Sigmoid colon (tissue), 7 donors: Measurements from ENCODE around the gene NLRP9. TPM values are rescaled to one million over a fixed set of nuclear protein-coding genes. Genes with fewer than 3 reads are reported as not detected.

ENCODE experiments used
- DNase-seq: peaks from one replicate; pipeline ENCODE4 v3.0.0-alpha.2; 2019
- H3K27ac ChIP-seq, 4 donors: fragments of 200-600 bp; sonication (generic); one replicate each; pipeline ENCODE4 v1.5.1; 2016 to 2019; ENCODE audit warnings: mild to moderate bottlenecking in 1 of 4
- H3K27me3 ChIP-seq, 3 donors: fragments of 200-600 bp; sonication (generic); one replicate each; pipeline ENCODE4 v1.5.1; 2019; ENCODE audit warnings: mild to moderate bottlenecking in 1 of 3
- H3K36me3 ChIP-seq, 4 donors: fragments of 200-600 bp; sonication (generic); one replicate each; pipeline ENCODE4 v1.5.1; 2016 to 2019
- H3K4me1 ChIP-seq, 4 donors: fragments of 200-600 bp; sonication (generic); one replicate each; pipeline ENCODE4 v1.5.1; 2017 to 2019
- H3K4me3 ChIP-seq, 4 donors: fragments of 200-600 bp; sonication (generic); one replicate each; pipeline ENCODE4 v1.5.1; 2017 to 2019; ENCODE audit warnings: mild to moderate bottlenecking in 2 of 4, moderate library complexity in 1 of 4
- H3K9me3 ChIP-seq, 4 donors: fragments of 200-600 bp in 3 of 4; sonication (generic) in 3 of 4; one replicate each; pipeline versions ENCODE4 v1.5.1 to v1.6.1; 2013 to 2019
- EP300 ChIP-seq, 4 donors: sonication (generic); formaldehyde crosslinking; IDR thresholded peaks; one replicate each; pipeline ENCODE4 v1.6.1; 2017; ENCODE audit warnings: antibody characterized with exemption in 4 of 4
- POLR2A ChIP-seq, 2 donors: fragments of 450-650 bp; IDR thresholded peaks; one replicate each; pipeline ENCODE4 v1.6.1; 2016; ENCODE audit warnings: antibody characterized with exemption in 2 of 2, mild to moderate bottlenecking in 2 of 2, moderate library complexity in 2 of 2
- POLR2AphosphoS5 ChIP-seq, 4 donors: sonication (generic); formaldehyde crosslinking; IDR thresholded peaks; one replicate each; pipeline ENCODE4 v1.6.1; 2017; ENCODE audit warnings: antibody characterized with exemption in 4 of 4
- WGBS, 2 donors: extraction: QIAGEN DNeasy Blood & Tissue Kit; methylation state at CpG; one replicate each; pipeline ENCODE4 v1.1.7; 2013; 5-methylcytosine and 5-hydroxymethylcytosine counted together
- intact Hi-C: fragments of 100-400 bp; cut with DNase I; formaldehyde crosslinking; loops from one replicate; pipeline ENCODE4 v1.15.1; 2023
- polyA plus RNA-seq, 3 donors: library from polyadenylated mRNA; stranded (reverse); fragments of 200-250 nt; gene quantifications; one replicate each; pipeline ENCODE4 v1.2.3, GENCODE V29; 2013
- total RNA-seq, 4 donors: library from RNA; depleted of rRNA; stranded (reverse); fragments of >200 nt; gene quantifications; one replicate each; pipeline ENCODE4 v1.1.0, GENCODE V29; 2016
- TF ChIP-seq, protein P1 (sequence below), 4 experiments: fragments of 450-650 bp in 3 of 4; fragments of 200-600 bp in 1 of 4; IDR thresholded peaks; one replicate each; pipeline ENCODE4 v1.5.1; 2016 to 2019; ENCODE audit warnings: antibody characterized with exemption in 4 of 4, mild to moderate bottlenecking in 3 of 4, moderate library complexity in 2 of 4
- donor health status: healthy with polysubstance abuse.
- donor health status: Bipolar disorder and iron deficiency.
- donor health status: healthy.

The NLRP9 gene
- total and polyA plus RNA-seq, 7 donors = not detected

DNA sequence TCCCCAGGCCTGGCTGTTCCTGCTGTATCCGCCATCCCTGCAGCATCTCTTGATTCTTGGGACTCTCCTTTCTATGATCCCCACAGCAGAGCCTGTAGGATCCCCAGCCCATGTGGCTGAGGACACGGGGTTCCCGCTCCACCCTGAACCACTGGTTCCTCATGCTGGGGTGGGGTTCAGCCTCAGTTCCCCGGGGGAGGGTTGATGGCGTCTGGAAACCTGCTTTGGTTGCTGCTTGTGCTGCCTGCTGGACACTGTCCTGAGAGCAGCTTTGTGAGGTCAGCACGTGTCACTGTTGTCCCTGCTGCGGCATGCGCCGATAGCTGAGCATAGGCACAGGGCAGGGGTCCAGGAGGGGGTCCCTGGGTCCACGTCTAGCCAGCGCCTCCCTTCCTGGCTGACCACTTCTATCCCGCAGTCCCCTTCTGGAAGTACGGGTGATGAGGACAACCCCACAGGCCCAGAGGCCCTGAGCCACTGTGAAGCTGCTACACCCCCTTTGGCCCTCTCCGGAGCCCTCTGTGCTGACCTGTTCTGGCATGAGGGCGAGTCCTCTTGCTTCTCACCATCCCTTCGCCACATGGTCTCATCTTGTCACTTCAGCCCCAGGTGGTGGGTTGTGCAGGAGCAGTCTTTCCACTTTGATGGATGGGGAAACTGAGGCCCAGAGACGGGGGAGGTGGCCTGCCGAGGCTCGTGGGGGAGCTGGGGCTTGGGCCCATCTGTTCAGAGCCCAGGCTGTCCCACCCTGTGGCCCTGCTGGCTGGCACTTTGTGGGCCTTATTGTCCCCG, 57.7 kb downstream of the NLRP9 start:
- WGBS, 2 donors = 91 to 93% methylated on average over 20 of the region's 20 CpGs
- TF ChIP-seq POLR2AphosphoS5 (IDR thresholded peaks at IDR 0.05) = no peak
- TF ChIP-seq, protein P1, sequence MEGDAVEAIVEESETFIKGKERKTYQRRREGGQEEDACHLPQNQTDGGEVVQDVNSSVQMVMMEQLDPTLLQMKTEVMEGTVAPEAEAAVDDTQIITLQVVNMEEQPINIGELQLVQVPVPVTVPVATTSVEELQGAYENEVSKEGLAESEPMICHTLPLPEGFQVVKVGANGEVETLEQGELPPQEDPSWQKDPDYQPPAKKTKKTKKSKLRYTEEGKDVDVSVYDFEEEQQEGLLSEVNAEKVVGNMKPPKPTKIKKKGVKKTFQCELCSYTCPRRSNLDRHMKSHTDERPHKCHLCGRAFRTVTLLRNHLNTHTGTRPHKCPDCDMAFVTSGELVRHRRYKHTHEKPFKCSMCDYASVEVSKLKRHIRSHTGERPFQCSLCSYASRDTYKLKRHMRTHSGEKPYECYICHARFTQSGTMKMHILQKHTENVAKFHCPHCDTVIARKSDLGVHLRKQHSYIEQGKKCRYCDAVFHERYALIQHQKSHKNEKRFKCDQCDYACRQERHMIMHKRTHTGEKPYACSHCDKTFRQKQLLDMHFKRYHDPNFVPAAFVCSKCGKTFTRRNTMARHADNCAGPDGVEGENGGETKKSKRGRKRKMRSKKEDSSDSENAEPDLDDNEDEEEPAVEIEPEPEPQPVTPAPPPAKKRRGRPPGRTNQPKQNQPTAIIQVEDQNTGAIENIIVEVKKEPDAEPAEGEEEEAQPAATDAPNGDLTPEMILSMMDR (IDR thresholded peaks at IDR 0.05) = no peak
- TF ChIP-seq POLR2A (IDR thresholded peaks at IDR 0.05) = no peak
- no peak for TF ChIP-seq EP300 (IDR thresholded peaks at IDR 0.05)
- DNase-seq = no peak
- peaks cover 0 to 44% (median 30%) of the 10 kb centered on the region in 4 donors for H3K4me1 ChIP-seq
- H3K4me3 ChIP-seq = no peak overlapping the region
- H3K36me3 ChIP-seq = peaks cover 7 to 58% (median 38%) of the 10 kb centered on the region in 4 donors
- no peak overlapping the region for H3K27ac ChIP-seq
- no peaks in the 10 kb centered on the region for H3K9me3 ChIP-seq
- no peaks in the 10 kb centered on the region for H3K27me3 ChIP-seq
- intact Hi-C loops = no loop called here

DNA sequence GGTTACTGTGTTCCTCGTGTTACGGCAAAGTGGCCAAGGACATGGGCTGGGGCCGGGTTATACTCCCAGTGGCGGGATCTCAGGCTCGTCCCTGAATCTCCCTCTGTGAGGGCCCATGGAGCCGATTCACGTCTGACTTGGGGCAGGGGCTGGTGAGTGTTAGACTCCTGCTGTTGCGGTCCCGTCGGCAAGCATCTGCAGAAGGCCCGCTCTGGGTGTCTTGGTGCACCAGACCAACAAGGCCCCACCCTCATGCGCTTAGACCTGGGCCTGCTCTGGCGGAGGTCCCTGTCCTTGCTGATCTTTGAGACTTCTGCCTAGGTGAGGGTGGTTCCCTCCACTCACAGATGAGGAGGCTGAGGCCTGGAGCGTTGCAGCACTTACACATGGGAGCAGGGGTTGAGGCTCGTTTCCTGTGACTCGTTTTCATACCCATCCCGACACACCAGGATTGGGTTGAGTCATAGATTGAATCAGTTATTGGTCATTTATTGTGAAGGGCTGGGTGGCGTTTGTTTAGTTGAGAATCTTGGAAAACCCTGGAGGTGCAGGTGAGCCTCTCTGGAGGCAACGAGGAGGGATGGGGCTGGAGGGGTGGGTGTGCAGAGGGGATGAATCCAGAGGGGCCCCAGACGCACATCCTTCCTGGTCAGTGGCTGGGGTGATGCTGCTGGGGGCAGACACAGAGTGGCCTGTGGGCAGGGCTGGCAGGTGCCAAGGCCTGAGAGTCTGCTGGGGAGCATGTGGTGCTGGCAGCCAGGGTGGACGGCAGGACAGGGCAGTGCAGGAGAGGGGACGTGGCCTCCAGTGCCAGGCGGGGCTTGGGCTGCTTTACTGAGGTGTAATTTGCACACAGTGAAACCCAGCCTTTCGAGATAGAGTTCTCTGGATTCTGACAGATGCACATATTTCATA, 58.6 kb downstream of the NLRP9 start:
- Histone ChIP-seq H3K9me3 (no peaks in the 10 kb centered on the region), H3K4me3 (no peak overlapping the region), H3K27ac (no peak overlapping the region), H3K36me3 (peaks cover 4 to 49% (median 29%) of the 10 kb centered on the region in 4 donors), H3K4me1 (peaks cover 0 to 47% (median 32%) of the 10 kb centered on the region in 4 donors), H3K27me3 (no peaks in the 10 kb centered on the region)
- TF ChIP-seq EP300 (IDR thresholded peaks at IDR 0.05) (no peak), POLR2A (IDR thresholded peaks at IDR 0.05) (no peak), POLR2AphosphoS5 (IDR thresholded peaks at IDR 0.05) (no peak)
- TF ChIP-seq, protein P1 (IDR thresholded peaks at IDR 0.05) = no peak
- no peak for DNase-seq
- 72 to 87% methylated on average over 24 of the region's 24 CpGs for WGBS, 2 donors
- intact Hi-C loops = loop anchor here (10.0 kb wide), 1 partner anchor 615 kb away; the partner anchor contains the start of gene RDH13

DNA sequence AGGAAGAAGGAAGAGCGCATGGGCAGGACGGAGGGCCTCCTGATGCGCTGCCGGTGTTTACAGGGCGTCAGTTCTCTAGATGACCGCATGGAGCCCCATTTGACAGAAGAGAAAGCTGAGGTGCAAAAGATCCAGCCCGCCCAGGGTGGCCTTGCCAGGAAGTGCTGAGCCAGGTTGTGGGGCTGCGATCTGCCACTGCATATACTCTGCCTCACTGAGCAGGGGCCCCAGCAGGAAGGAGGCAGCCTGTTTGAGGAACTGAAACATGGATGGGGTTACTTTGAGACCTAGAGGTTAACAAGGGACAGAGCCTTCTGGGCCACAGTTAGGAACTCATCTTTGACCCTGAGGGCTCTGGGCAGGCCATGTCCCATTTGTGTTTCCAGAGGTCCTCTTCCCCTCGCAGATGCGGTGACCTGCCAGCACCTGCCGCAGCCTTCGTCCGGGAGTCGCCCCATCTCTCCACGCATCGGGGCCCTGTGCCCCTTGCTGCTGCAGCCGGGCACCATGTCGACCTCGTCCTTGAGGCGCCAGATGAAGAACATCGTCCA, 60.0 kb downstream of the NLRP9 start:
- no peak for DNase-seq
- Histone ChIP-seq H3K27ac (peak overlapping the region in 3 of 4 donors; percentile 3 to 18 (median 4)), H3K36me3 (peaks cover 4 to 50% (median 36%) of the 10 kb centered on the region in 4 donors), H3K4me3 (no peak overlapping the region), H3K4me1 (peaks cover 0 to 55% (median 42%) of the 10 kb centered on the region in 4 donors), H3K27me3 (no peaks in the 10 kb centered on the region), H3K9me3 (no peaks in the 10 kb centered on the region)
- 72 to 85% methylated on average over 21 of the region's 21 CpGs for WGBS, 2 donors
- TF ChIP-seq POLR2A (IDR thresholded peaks at IDR 0.05) = no peak
- TF ChIP-seq, protein P1 (IDR thresholded peaks at IDR 0.05) = no peak
- TF ChIP-seq POLR2AphosphoS5 (IDR thresholded peaks at IDR 0.05) = no peak
- no peak for TF ChIP-seq EP300 (IDR thresholded peaks at IDR 0.05)
- intact Hi-C loops = loop anchor here (10.0 kb wide), 1 partner anchor 613 kb away; the partner anchor contains the start of gene RDH13

DNA sequence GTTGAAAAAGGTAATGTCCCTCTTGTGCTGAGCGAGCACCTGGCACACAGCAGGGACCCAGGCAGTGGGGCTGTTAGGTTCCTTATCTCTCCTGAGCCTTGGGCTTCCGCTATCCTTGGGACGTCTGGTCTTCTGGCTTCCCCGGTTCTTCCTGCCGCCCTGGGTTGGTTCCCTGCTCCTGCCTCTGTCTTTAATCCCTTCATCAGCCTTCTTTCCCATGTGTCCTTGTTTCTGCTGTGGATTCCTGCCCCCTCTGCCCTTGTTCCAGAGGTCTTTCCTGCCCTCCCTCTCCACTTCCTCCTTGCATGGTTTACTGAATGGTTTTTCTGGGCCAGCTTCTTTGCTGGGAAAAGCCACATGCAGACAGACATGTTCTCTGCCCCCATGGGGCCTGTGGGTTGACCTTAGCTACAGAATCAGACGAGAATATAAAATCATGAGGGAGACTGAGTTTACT, 60.6 kb downstream of the NLRP9 start:
- peak overlapping the region in 3 of 4 donors; percentile 3 to 18 (median 4) for H3K27ac ChIP-seq
- no peak for DNase-seq
- WGBS, 2 donors = 16 to 45% methylated on average over 6 of the region's 6 CpGs
- peaks cover 4 to 51% (median 37%) of the 10 kb centered on the region in 4 donors for H3K36me3 ChIP-seq
- TF ChIP-seq POLR2AphosphoS5 (IDR thresholded peaks at IDR 0.05) (no peak), EP300 (IDR thresholded peaks at IDR 0.05) (no peak), POLR2A (IDR thresholded peaks at IDR 0.05) (no peak)
- TF ChIP-seq, protein P1 (IDR thresholded peaks at IDR 0.05) = no peak
- H3K27me3 ChIP-seq = no peaks in the 10 kb centered on the region
- no peak overlapping the region for H3K4me3 ChIP-seq
- H3K4me1 ChIP-seq = peaks cover 0 to 55% (median 42%) of the 10 kb centered on the region in 4 donors
- H3K9me3 ChIP-seq = no peaks in the 10 kb centered on the region
- intact Hi-C loops = loop anchor here (10.0 kb wide), 1 partner anchor 613 kb away; the partner anchor contains the start of gene RDH13
